NCI-H2196 treated with DMSO at 0.1 percent for 48 hours (cell line): Measurements from ENCODE around the gene CENPF.

Experiments
- DNase-seq: peaks from one replicate; lab custom pipeline; 2025; ENCODE audit not compliant: unreplicated experiment; lab: John Stamatoyannopoulos, UW

Gene CENPF

GRCh38 chr1:214615109-214615508, 12.1 kb downstream of the CENPF start:
- no peak for DNase-seq

GRCh38 chr1:214615871-214616270, 12.9 kb downstream of the CENPF start:
- DNase-seq, result no peak

GRCh38 chr1:214617246-214617645, 14.3 kb downstream of the CENPF start:
- DNase-seq, result no peak

- no peak for DNase-seq
Observed at GRCh38 chr1:214617843-214618242, 14.8 kb downstream of the CENPF start.

GRCh38 chr1:214621236-214621635, 18.2 kb downstream of the CENPF start:
- no peak for DNase-seq

GRCh38 chr1:214623430-214623829, 20.4 kb downstream of the CENPF start:
- DNase-seq, result no peak

- DNase-seq, result no peak
Observed at GRCh38 chr1:214632091-214632490, 29.1 kb downstream of the CENPF start.

GRCh38 chr1:214633686-214634085, 30.7 kb downstream of the CENPF start:
- no peak for DNase-seq

- DNase-seq, result no peak
Observed at GRCh38 chr1:214634267-214634666, 31.3 kb downstream of the CENPF start.

GRCh38 chr1:214635086-214635485, 32.1 kb downstream of the CENPF start:
- no peak for DNase-seq

- no peak for DNase-seq
Observed at GRCh38 chr1:214635506-214635905, 32.5 kb downstream of the CENPF start.

GRCh38 chr1:214636436-214636835, 33.4 kb downstream of the CENPF start:
- DNase-seq, result no peak

GRCh38 chr1:214637125-214637524, 34.1 kb downstream of the CENPF start:
- no peak for DNase-seq

GRCh38 chr1:214637722-214638458, 34.9 kb downstream of the CENPF start:
- DNase-seq, result no peak

- no peak for DNase-seq
Observed at GRCh38 chr1:214638459-214638807, 35.4 kb downstream of the CENPF start.

- DNase-seq, result no peak
Observed at GRCh38 chr1:214638997-214639396, 36.0 kb downstream of the CENPF start.

- DNase-seq, result no peak
Observed at GRCh38 chr1:214640431-214641213, 37.6 kb downstream of the CENPF start.

- DNase-seq, result no peak
Observed at GRCh38 chr1:214641214-214641895, 38.4 kb downstream of the CENPF start.

GRCh38 chr1:214643030-214643429, 40.0 kb downstream of the CENPF start:
- no peak for DNase-seq

- DNase-seq, result no peak
Observed at GRCh38 chr1:214645712-214646111, 42.7 kb downstream of the CENPF start.

- no peak for DNase-seq
Observed at GRCh38 chr1:214648801-214649200, 45.8 kb downstream of the CENPF start.

- DNase-seq, result no peak
Observed at GRCh38 chr1:214649607-214650006, 46.6 kb downstream of the CENPF start.
